ENCODE measurements around the gene MAMDC2. TPM values are rescaled to one million over a fixed set of nuclear protein-coding genes. Genes with fewer than 3 reads are reported as not detected.

MAMDC2 gene, protein sequence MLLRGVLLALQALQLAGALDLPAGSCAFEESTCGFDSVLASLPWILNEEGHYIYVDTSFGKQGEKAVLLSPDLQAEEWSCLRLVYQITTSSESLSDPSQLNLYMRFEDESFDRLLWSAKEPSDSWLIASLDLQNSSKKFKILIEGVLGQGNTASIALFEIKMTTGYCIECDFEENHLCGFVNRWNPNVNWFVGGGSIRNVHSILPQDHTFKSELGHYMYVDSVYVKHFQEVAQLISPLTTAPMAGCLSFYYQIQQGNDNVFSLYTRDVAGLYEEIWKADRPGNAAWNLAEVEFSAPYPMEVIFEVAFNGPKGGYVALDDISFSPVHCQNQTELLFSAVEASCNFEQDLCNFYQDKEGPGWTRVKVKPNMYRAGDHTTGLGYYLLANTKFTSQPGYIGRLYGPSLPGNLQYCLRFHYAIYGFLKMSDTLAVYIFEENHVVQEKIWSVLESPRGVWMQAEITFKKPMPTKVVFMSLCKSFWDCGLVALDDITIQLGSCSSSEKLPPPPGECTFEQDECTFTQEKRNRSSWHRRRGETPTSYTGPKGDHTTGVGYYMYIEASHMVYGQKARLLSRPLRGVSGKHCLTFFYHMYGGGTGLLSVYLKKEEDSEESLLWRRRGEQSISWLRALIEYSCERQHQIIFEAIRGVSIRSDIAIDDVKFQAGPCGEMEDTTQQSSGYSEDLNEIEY
- 4.0 and 4.9 TPM in 2 replicates for total RNA-seq

GRCh38 chr9:70043689-70044489, at the start of gene MAMDC2:
Gene MAMDC2, plus strand, starts transcription at chr9:70043848. Its CDS starts 350 bp downstream, at chr9:70044198.

DNA sequence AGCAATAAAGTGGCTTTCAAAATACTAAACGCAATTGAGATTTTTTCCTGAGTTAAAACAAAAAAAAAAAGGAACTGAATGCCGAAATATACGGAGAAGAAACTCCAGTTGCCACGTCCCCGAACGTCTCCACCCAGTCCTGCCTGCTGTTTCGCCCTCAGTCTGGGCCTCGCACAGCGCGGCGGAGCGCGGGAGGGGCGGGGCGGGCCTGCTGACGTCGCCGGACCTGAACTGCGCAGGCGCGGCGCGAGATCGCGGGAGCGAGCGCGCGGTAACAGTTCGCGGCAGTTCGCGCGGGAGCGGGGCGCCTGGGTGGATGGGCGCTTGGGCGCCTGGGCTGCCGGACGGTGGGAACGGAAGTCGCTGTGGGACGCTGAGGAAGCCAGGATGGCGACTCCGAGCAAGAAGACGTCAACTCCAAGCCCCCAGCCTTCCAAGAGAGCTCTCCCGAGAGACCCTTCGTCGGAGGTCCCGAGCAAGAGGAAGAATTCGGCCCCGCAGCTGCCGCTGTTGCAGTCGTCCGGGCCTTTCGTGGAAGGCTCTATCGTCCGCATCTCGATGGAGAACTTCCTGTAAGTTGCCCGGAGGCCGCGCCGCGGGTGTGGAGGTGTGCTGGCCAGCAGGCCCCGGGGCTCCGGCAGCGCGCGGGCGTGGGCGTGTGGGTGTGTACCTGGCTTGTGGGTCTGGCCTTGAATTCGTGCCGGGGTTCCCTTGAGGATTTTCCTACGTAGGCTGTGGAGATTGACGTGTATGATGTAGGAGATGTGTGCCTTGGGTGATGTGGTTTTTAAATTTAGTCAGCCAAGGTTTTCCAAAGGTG, 215.3 kb downstream of the MAMDC2 start, which contains the start of gene SMC5:
Gene SMC5, plus strand, starts transcription at position 287 of the 820 bp plus-strand sequence. Its CDS starts 101 bp downstream, at position 388.

Other genes starting within 250 kb of the MAMDC2 start
- 0.27 TPM in 1 of 2 replicates, not detected in the other for gene CFAP95, start 223.0 kb upstream of the MAMDC2 start, total RNA-seq
- gene SMC5, start 215.1 kb downstream of the MAMDC2 start, total RNA-seq: 13.8 and 14.3 TPM in 2 replicates

All from mammary microvascular endothelial cell (primary cell).